Stimulated activated CD4-positive, alpha-beta T cell treated with anti-CD3 and anti-CD28 coated beads, Interleukin-1b, Interleukin-23, amount 100 ng/mL, for 1 hour (primary cell): ENCODE measurements around the gene NUP93.

Experiments used
- DNase-seq, 2 donors: peaks; one replicate each; pipeline ENCODE4 v3.0.0-alpha.2; 2020; ENCODE audit warnings: low read depth in 2 of 2

The NUP93 gene

GRCh38 chr16:56894331-56894917 lies 164.5 kb downstream of the NUP93 start:
- DNase-seq = no peak

GRCh38 chr16:56895813-56896212 lies 165.9 kb downstream of the NUP93 start:
- no peak for DNase-seq

- DNase-seq = no peak
Measured at GRCh38 chr16:56896244-56896643, 166.3 kb downstream of the NUP93 start.

- DNase-seq = no peak
Measured at GRCh38 chr16:56897026-56897799, 167.3 kb downstream of the NUP93 start.

DNA sequence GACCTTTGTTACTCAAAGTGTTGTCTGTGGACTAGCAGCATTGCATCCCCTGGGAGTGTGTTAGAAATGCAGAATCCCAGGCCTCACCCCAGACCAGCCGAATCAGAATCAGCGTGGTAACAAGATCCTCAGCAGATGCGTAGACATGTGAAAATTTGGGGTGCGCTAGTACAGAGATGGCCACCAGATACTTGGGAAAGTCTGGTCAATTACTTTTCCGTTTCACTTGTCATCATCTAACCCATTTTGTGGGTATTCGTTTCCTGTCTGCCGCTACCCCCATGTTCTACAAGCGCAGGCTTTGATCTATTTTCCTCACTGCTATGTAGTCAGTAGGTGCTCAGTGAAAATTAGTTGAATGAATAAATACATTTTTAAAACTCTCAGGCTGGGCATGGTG lies 168.9 kb downstream of the NUP93 start:
- no peak for DNase-seq
